Measurements from ENCODE around the gene IL18R1. TPM values are rescaled to one million over a fixed set of nuclear protein-coding genes. Genes with fewer than 3 reads are reported as not detected.

Gene IL18R1
- total RNA-seq, 1 donor from 2014 or later = 4.9 TPM

- no peak overlapping the region for H3K4me3 ChIP-seq
- TF ChIP-seq CTCF (IDR thresholded peaks at IDR 0.05) (no peak), POLR2AphosphoS5 (IDR thresholded peaks at IDR 0.05; ENCODE audit: insufficient read depth in 1 of 2, low read depth in 1 of 2) (no peak)
- peaks cover 5% of the 10 kb centered on the region for H3K9me3 ChIP-seq
- H3K27ac ChIP-seq = no peak overlapping the region
- DNase-seq (ENCODE audit: extremely low spot score in 2 of 2) = no peak
- H3K36me3 ChIP-seq = no peaks in the 10 kb centered on the region
- intact Hi-C loops (cut with DNase I) = no loop called here
- no peaks in the 10 kb centered on the region for H3K27me3 ChIP-seq
- H3K4me1 ChIP-seq = no peaks in the 10 kb centered on the region
Measured at GRCh38 chr2:102387763-102388546, 32.4 kb downstream of the IL18R1 start.

GRCh38 chr2:102391565-102391964 lies 36.0 kb downstream of the IL18R1 start:
- H3K9me3 ChIP-seq = no peaks in the 10 kb centered on the region
- H3K36me3 ChIP-seq = no peaks in the 10 kb centered on the region
- TF ChIP-seq CTCF (IDR thresholded peaks at IDR 0.05) (no peak), POLR2A (IDR thresholded peaks at IDR 0.05) (no peak), POLR2AphosphoS5 (IDR thresholded peaks at IDR 0.05; ENCODE audit: insufficient read depth in 1 of 2, low read depth in 1 of 2) (no peak)
- no peak overlapping the region for H3K27ac ChIP-seq
- intact Hi-C loops (cut with DNase I) = no loop called here
- no peak for DNase-seq (ENCODE audit: extremely low spot score in 2 of 2)
- H3K27me3 ChIP-seq = no peaks in the 10 kb centered on the region
- no peaks in the 10 kb centered on the region for H3K4me1 ChIP-seq
- H3K4me3 ChIP-seq = no peak overlapping the region

GRCh38 chr2:102392096-102392495 lies 36.5 kb downstream of the IL18R1 start:
- Histone ChIP-seq H3K36me3 (no peaks in the 10 kb centered on the region), H3K27me3 (no peaks in the 10 kb centered on the region), H3K4me1 (no peaks in the 10 kb centered on the region), H3K9me3 (no peaks in the 10 kb centered on the region), H3K27ac (no peak overlapping the region), H3K4me3 (no peak overlapping the region)
- TF ChIP-seq CTCF (IDR thresholded peaks at IDR 0.05) (no peak), POLR2A (IDR thresholded peaks at IDR 0.05) (no peak), POLR2AphosphoS5 (IDR thresholded peaks at IDR 0.05; ENCODE audit: insufficient read depth in 1 of 2, low read depth in 1 of 2) (no peak)
- intact Hi-C loops (cut with DNase I) = no loop called here
- no peak for DNase-seq (ENCODE audit: extremely low spot score in 2 of 2)

- Histone ChIP-seq H3K27ac (no peak overlapping the region), H3K4me3 (no peak overlapping the region), H3K9me3 (no peaks in the 10 kb centered on the region), H3K27me3 (no peaks in the 10 kb centered on the region), H3K4me1 (no peaks in the 10 kb centered on the region), H3K36me3 (no peaks in the 10 kb centered on the region)
- TF ChIP-seq CTCF (IDR thresholded peaks at IDR 0.05) (no peak), POLR2AphosphoS5 (IDR thresholded peaks at IDR 0.05; ENCODE audit: insufficient read depth in 1 of 2, low read depth in 1 of 2) (no peak), POLR2A (IDR thresholded peaks at IDR 0.05) (no peak)
- DNase-seq (ENCODE audit: extremely low spot score in 2 of 2) = no peak
- intact Hi-C loops (cut with DNase I) = no loop called here
Measured at GRCh38 chr2:102392942-102393341, 37.3 kb downstream of the IL18R1 start.

GRCh38 chr2:102396012-102396411 lies 40.4 kb downstream of the IL18R1 start:
- no peaks in the 10 kb centered on the region for H3K4me1 ChIP-seq
- H3K27ac ChIP-seq = no peak overlapping the region
- TF ChIP-seq CTCF (IDR thresholded peaks at IDR 0.05) = no peak
- no peak for TF ChIP-seq POLR2A (IDR thresholded peaks at IDR 0.05)
- no peak for TF ChIP-seq POLR2AphosphoS5 (IDR thresholded peaks at IDR 0.05; ENCODE audit: insufficient read depth in 1 of 2, low read depth in 1 of 2)
- no peak for DNase-seq (ENCODE audit: extremely low spot score in 2 of 2)
- no peaks in the 10 kb centered on the region for H3K36me3 ChIP-seq
- no peak overlapping the region for H3K4me3 ChIP-seq
- intact Hi-C loops (cut with DNase I) = no loop called here
- no peaks in the 10 kb centered on the region for H3K27me3 ChIP-seq
- no peaks in the 10 kb centered on the region for H3K9me3 ChIP-seq
